ENCODE measurements around the gene GRIK1.
A peak's percentile ranks its signal among the peaks of the same experiment; 100 is the strongest.

The GRIK1 gene

GRCh38 chr21:29826386-29826785, 113.4 kb downstream of the GRIK1 start:
- no peak for DNase-seq

- DNase-seq = no peak
Measured at GRCh38 chr21:29825936-29826335, 113.9 kb downstream of the GRIK1 start.

DNA sequence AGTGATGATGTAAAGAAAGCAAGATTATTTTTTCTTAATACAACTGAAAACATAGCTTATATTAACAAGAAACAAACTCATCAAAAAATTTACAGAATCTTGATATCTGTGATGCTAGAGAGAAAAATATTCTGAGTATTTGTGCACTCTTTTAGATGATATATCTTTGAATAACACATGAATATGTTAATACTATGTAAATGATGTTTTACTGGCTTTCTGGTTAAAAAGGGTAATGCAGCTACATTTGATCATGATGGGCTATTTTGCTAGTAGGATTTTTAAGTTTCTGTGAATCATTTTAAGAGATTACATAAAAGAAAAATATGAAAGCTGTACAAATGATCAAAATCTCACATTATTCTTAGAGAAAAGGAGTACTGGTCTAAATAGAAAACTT, 114.5 kb downstream of the GRIK1 start:
- no peak for DNase-seq

- no peak for DNase-seq
Measured at GRCh38 chr21:29822064-29822463, 117.7 kb downstream of the GRIK1 start.

GRCh38 chr21:29821230-29821629, 118.6 kb downstream of the GRIK1 start:
- no peak for DNase-seq

DNA sequence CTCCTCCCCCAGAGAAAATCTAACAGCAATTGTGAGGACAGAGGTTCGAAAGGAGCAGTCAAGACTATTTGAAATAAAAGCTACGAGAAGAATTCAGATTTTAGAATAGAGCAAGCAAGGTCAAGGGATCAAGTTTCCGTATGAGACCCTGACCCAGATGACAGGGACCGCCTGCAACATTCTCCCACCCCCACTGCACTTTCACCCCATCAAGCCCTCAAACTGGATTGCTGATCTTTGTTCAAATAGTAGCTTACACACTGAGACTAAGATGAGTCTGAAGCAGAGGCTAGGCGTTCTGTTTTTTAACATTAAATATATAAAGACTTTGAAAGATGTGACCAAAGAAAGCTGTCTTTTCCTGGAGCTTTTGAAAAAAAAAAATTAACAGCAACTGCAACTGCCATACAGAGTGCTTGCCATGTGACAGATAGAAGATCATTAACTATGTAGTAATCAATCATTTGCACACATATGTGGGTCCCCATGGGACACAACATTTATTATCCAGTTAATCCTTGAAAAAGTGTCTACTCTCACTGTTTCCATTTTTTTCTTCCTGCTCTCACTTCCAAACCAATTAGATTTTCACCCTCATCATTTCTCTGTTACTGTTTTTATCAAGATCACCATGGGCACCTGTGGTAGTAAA, 120.0 kb downstream of the GRIK1 start:
- DNase-seq = no peak

DNA sequence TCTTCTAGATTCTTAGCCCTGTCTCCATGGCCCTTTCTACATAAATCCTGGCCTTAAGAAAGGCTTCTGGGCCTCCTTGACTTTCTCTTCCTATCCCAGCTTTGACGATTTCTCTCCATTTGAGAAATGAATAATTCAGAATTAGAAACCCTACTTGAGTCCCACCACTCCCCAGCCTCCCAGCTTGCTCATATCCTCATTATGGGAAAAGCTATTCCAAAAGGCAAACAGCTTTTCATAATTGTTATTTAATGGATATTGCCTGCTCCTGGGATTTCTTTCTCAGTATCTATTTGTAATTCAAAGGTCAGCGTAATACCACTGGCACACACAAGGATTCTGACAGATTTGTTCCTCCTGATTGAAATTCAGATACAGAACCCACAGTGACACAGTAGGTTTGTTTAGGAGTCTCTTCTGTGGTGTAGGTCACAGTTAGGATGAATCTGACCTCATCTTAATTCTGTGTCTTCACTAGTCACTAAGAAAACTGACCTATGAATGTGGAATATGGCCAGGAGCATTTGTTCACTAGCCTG, 121.3 kb downstream of the GRIK1 start:
- DNase-seq = no peak

DNA sequence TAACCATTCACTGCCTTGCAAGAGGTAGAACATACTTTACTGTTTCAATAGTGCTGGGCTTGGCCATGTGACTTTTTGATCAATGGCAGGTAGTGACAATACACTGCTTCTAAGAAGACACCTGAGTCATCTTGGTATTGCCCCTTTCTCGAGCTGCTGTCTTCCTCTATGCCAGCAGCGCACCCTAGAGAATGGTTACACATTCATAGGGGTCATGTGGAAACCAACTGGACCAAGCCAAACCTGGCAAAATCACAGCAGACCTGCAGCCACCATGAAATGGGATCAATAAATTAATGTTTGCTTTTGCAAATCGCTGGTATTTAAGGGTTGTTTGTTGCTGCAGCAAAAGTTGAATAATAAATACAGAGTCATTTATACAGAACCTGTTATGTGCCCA, 122.3 kb downstream of the GRIK1 start:
- DNase-seq = no peak

DNA sequence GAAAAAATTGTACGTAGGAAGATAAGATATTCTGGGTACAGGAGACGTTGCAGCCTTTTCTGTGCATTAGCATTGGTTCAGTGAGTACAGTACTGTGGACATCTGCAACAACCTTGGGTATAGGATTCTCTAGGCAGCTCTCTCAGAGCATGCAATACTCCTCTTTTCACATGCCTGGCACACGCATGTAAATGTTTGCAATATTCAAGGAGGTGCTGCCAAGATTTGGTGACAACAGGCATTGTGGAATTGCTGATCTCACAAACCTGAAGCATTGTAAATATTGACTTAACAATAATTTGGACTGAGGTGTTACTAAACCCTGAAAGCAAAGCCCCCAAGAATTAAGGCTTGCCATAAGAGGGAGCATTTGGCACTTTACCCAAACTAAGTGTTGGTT, 126.8 kb downstream of the GRIK1 start:
- DNase-seq = no peak

DNA sequence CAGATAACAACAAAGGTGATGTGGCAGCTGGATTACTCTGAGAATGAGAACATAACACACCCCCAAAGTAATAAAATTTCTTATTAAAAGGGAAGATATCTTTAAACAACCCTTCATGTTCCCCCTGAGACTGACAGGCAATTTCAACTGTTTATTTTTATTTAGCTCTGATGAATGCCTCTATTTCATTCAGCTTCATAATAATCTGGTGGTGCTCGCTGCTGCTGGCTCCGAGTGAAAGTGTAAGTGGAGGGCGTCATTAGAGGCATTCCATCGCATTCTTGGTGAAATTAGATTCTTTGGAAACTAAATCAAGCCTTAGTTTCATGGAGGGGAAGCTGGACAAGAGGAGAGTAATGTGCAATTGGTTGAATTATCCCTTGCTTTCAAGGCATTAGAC, 128.9 kb downstream of the GRIK1 start:
- no peak for DNase-seq

DNA sequence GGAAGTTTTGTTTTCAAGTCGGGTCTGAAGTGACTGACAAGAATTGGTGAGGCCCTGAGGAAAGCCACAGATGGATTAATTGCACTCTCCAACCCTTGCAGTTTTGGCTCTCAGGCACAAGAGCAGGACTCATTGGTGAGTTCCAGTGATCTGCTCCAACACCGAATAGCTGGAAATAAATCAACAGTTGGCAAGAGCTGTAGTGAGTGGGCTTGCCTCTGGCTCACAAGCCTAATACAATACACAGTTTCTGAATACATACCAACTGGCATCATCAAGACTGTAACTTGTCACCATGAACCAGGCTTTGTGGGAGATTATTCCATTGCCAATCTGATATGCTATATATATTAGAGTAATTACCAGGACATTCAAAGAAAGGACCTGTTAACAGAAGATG, 131.6 kb downstream of the GRIK1 start:
- no peak for DNase-seq

DNA sequence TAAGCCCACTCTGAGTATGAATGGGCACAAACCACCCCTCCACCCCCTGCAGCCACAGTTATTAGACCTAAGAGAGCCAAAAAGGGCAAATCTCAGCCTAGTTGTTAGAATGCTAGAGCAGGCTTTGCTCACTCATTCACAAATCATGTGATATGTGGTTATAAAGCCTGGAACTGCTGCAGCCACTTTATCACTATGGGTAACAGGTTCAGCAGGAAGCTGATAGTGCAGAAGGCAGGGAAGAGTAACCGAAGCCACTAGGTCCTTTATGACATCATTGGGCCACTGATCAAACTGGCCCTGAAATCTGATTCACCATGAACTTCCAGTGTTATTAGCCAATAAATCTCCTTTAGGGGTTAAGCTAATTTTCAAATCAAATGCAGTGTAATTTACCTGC, 134.7 kb downstream of the GRIK1 start:
- DNase-seq = no peak

- DNase-seq = no peak
Measured at GRCh38 chr21:29803191-29803590, 136.6 kb downstream of the GRIK1 start.

DNA sequence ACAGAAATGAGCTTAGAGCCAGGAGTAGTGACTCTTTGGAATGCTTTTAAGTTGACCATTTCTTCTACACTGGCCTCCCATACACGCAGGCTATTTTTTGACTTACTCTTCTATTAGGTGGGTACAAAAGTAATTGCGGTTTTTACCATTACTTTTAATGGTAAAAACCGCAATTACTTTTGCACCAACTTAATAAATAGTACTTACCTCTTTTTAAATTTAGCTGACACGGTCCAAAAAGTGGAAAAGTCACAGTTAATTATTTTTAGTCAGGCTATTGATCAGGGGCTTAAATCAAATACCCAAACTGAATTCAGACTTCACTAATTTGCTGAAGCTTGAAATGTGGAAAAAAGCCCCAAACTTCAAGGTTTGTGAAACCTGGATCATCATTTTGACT, 138.7 kb downstream of the GRIK1 start:
- no peak for DNase-seq

GRCh38 chr21:29800056-29800455, 139.7 kb downstream of the GRIK1 start:
- DNase-seq = no peak

DNA sequence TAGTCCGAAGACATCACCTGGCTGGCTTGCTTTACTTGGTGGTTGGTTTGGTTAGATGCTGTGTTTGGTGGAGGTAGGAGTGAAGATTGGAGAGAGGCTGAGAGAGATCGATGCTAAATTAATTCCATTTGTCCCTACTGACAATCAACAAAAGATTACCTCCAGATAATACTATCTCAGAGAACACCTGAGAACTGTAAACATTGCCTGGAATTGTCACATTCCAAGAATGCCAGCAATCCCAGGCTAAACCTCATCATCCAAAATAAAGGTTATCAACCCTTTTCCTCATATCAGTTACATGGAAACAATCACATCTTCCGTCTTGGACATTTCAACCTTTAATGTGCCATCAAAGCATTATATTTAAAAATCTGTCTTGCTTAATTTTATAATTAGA, 141.0 kb downstream of the GRIK1 start:
- DNase-seq = no peak

- no peak for DNase-seq
Measured at GRCh38 chr21:29797155-29797554, 142.6 kb downstream of the GRIK1 start.

GRCh38 chr21:29793712-29794111, 146.1 kb downstream of the GRIK1 start:
- DNase-seq = no peak

DNA sequence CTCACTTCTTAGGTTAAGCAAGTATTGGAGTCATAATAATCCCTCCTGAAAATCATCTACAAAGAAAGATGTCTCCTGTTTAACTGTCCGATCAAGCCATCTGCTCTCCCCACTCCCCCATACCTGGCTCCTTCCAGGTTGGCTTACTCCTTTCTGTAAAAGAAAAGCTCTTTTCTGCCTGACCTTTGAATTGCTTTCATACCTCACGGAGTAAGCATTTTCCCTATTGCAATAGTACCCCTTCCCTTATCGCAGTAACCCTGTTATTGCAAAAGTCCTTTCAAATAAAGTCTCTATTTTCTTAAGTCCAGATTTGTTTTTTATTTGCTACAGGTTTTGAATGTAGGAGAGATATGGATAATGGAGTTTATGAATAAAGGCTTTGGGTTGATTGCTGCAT, 150.4 kb downstream of the GRIK1 start:
- no peak for DNase-seq

- peak; percentile 15 to 53 for DNase-seq
Measured at GRCh38 chr21:29788752-29789151, 151.0 kb downstream of the GRIK1 start.

GRCh38 chr21:29787361-29787909, 152.4 kb downstream of the GRIK1 start:
- DNase-seq = no peak

- no peak for DNase-seq
Measured at GRCh38 chr21:29786496-29787360, 153.1 kb downstream of the GRIK1 start.

- no peak for DNase-seq
Measured at GRCh38 chr21:29777160-29777559, 162.6 kb downstream of the GRIK1 start.

- no peak for DNase-seq
Measured at GRCh38 chr21:29775462-29775861, 164.3 kb downstream of the GRIK1 start.

Data from NCI-H524 (cell line).